GM18526 (cell line): ENCODE data around the gene MEX3C.

Experiments
- POLR2A ChIP-seq: IDR thresholded peaks from 3 replicates; pipeline ENCODE4 v1.6.1; 2011; ENCODE audit not compliant: insufficient read length; ENCODE audit errors: extremely low read depth

The MEX3C gene

DNA sequence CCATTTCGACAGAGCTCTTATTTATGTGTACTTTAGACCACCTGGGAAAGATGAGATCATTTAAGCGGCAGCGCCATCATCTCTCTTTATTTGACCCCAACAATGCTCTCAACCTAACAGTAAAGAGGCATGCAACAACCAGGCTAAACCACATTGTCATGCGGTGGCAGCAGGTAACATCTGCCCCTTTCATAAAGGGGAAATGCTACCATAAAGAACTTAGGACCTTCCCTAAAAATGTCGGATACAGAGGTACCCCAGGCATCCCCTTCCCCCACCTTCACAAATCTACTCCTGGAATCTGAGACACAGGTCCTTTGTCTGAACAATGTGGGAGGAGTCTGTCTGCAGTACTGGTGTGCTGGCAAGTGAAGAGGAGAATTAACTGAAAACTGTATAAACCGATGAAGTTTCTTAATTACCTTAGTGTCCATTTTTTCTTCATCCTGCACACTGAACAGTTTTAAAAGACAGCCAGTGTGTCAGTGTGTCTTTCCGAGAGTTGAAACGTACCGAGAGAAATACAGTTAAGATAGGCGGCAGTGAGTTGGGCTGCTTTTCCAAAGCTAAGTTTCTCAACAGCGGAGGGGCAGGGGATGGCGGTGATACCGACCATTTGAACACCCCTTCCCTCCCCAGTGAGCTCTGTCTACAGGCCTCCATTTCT, 1.9 kb downstream of the MEX3C start:
- TF ChIP-seq POLR2A = no peak

DNA sequence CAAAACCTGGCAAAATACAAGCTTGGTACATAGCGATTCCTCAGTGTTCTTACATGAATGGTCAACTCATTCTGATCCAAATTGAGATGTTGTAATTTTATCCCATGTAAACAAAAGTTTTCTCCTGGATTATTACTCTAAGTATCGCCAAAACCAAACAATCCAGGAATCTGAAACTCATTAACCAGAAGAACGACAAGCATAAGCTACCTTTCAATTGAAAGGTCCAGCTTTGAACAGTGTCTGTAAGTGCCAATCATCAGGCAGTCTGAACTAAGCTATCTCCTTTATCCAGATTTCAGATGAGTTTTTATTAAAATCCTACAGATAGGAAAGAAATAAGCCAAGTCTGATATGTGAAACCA, 2.4 kb downstream of the MEX3C start:
- no peak for TF ChIP-seq POLR2A

DNA sequence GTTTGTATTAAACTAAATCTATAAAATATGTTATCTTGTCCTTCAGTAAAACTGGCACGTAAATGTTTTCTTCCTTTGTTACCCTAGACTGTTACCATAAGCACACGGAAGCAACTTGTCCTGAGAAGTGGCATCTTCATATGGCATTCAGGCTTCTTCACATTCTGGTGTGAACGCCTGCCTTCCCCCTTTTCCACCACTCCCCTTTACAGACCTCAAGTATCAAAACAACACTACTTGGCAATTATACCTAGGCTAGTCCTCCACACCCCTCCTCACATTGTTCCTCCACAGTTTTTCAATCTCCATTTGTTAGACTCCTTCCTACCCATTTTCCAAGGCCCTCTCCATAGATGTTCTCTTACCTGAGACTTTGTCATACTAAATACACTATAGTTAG, 2.9 kb downstream of the MEX3C start:
- TF ChIP-seq POLR2A = no peak

DNA sequence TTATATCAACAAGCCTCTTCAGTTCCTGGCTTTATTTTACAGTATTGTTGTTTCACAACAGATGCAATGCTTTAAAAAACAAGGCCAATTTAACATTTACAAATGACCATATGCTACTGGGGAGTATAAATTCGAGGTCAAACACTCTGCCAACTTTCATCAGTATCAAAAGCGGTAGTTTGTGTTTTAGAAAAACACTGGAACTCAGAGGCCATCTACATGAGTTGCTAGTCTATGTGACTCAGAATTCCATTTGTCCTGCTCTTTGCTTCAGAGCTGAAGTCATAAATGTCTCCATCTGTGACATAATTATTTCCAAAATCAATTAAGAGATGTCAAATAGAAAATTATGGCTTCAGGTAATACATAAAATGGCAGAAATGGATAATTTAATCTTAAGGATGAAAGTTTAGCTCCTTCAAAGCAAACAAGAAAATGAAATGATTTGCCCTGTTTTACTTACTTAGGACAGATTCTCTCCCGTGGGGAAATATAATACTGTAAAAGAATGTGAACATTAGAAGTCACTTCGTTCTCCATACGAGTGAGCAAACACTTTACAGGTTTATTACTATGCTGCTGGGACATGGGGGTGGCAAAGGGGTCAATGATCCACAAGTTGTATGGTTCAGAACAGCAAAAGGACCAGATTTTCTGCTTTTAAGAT, 3.7 kb downstream of the MEX3C start:
- TF ChIP-seq POLR2A = no peak

DNA sequence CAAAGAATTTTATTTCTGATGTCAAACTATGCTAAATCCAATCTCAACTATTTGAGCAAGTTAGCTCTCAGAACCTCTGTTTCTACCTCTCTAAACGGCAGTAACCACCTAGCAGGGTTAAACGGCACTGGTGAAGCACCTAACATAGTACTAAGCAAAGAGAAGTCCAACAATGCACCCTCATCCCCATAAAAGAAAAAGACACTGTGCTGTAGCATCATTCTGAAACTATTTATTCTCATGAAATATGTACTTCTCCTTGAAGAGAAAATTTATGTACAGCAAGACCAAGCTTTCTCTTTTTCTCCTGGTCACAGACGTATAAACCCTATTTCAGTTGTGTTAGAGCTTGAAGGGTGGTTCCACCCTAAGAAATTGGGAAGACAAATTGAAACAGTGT, 4.8 kb downstream of the MEX3C start:
- no peak for TF ChIP-seq POLR2A

DNA sequence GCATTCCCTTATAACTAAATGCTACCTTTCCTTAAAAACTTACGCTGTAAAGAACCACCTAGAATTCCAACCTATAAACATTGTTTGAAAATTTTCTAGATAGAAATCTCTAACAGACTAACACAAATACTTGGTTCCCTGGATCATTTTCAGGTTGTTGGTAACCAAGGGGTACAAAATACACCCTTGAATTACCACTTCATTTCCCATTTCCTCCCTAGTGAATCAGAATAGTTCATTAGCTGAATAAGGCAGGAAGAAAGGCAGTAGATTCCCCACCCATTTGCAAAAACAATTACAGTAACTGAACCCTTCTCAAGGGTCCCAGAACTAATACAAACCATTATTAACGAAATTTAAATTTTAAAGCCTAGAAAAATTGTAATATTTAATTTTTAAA, 5.5 kb downstream of the MEX3C start:
- TF ChIP-seq POLR2A = no peak

DNA sequence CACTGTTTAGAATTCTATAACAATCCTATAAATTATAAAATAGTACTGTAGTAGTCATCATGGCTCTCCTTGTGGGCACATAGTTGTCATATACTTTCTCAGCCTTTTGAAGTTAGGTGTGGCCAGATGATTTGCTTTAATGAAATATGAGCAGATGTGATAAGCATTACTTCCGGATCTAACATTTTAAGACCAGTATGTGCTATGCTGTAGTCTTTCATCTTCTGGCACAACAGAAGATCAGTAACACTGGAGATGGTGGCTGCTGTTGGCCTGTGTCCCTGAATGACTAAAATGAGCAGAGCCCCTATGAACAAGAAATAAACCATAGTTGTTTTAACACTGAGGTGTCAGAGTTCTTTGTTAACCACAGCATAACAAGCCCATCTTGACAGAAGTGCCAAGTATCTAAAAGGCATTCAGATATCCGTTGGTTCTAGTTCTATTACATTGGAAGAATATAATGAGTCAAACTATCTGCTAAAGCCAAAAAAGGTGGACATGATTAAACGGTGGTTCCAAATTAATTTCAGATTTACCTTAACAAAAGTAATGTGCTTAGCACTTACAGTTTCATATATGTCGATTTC, 6.3 kb downstream of the MEX3C start:
- no peak for TF ChIP-seq POLR2A

DNA sequence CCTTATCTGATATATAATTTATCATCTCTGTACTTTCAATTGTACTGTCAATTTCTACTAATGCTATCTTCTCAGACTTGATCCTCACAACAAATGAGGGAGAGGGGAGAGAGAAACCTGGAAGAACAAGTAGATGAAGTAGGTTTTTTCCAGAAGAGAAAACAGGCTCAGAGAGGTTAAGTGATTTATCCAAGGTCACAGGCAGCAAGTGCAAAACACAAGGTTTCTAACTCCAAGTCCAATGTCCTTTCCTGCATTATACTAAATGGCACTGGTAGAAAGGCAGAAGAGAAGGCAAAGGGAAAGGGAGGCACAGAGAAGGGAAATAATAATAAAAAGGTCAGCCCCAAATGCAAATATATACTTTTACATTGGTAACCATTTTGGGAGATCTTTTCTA, 7.5 kb downstream of the MEX3C start:
- TF ChIP-seq POLR2A = no peak

DNA sequence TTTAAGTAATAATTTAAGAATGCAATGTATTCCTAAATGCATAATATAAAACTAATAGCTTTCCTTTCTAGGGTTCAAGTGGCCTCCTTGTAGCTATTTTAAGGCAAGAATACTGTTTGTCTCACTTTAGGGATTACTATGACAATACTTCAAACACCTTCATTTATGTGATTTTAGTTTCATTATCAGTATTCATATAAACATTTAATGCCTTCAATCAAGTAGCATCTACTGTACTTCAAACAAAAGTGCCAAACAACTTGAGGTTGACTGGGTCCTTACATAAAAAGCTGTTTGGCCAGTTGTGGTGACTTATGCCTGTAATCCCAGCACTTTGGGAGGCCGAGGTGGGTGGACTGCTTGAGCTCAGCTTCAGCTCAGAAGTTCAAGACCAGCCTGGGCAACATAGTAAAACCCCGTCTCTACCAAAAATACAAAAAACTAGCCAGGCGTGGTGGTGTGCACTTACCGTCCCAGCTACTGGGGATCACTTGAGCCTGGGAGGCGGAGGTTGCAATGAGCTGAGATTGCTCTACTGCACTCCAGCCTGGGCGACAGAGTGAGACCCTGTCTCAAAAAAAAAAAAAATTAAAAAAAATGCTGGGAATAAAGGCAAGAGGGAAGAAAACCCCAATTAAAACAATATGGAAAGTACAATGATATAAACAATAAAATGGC, 9.3 kb downstream of the MEX3C start:
- TF ChIP-seq POLR2A = no peak

DNA sequence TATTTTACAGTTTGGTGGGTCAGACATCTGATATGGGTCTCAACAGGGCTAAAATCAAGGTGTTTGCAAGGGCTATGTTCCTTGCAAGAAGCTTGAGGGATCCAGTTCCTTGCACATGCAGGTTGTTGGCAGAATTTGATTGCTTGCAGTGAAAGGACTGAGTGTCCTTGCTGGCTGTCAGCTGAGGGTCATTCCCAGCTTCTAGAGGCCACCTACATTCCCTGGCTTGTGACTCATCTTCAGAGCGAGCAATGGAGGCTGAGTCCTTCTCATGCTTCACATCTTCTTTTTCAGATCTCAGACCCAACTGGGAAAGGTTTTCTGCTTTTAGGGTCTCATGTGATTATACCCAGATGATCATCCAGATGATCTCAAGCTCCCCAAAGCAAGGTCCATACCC, 12.4 kb downstream of the MEX3C start:
- no peak for TF ChIP-seq POLR2A

DNA sequence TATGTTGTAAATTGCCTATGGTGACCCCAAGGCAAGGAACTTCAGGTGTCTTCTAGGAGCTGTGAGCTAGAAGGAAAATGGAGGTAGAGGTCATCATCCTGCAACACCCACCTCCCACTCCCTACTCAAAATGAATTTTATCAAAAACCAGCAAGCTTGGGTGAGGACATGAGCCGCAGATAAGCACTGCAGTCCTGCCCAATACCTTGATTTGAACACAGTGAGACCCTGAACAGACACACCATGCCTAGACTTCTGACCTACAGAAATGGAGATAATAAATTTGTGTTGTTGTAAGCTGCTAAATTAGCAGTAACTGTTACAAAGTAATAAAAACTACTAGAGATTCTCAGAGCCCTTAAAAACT, 13.4 kb downstream of the MEX3C start:
- no peak for TF ChIP-seq POLR2A

DNA sequence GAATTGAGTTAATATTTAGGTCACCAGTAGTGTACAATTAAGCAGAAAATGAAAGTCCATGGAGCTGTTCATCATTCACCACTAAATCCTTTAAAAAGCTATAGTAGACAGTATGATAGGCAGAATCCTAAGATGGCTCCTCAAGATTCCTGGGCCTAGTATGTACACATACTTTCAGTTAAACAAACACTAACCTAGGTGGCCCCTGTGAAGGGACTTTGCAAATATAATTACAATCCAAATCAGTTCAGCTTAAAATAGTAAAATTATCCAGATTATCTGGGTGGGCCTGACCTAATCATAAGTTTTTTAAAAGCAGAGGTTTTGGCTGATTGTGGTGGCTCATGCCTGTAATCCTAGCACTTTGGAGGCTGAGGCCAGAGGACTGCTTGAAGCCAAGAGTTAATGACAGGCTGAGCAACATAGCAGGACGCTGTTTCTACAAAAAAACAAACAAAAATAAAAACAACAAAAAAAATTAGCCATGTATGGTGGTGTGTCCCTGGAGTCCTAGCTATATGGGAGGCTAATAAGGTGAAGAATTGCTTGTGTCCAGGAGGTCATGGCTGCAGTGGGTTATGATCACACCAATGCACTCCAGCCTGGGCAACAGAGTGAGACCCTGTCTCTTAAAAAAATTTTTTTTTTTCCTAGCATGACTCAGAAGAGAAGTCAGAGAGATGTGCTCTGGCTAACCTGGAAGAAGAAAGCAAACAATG, 13.9 kb downstream of the MEX3C start:
- no peak for TF ChIP-seq POLR2A

DNA sequence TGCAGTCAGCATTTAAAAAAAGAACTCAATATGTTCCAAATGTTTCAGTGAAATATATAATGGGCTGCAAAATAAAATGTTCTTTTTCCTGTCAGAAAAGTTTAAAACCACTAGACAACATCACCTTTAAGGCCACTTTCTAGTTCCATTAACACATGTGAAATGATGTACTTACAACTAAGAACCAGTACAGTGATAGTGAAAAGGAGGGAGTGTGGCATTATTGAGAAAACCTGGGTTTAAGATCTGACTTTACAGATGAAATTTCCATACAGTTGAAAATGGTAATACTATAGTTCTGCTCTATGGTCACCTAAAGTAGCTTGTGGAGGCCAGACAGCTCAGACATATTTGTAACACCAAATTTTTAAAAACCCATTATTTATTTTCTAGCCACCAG, 14.7 kb downstream of the MEX3C start:
- TF ChIP-seq POLR2A = no peak

DNA sequence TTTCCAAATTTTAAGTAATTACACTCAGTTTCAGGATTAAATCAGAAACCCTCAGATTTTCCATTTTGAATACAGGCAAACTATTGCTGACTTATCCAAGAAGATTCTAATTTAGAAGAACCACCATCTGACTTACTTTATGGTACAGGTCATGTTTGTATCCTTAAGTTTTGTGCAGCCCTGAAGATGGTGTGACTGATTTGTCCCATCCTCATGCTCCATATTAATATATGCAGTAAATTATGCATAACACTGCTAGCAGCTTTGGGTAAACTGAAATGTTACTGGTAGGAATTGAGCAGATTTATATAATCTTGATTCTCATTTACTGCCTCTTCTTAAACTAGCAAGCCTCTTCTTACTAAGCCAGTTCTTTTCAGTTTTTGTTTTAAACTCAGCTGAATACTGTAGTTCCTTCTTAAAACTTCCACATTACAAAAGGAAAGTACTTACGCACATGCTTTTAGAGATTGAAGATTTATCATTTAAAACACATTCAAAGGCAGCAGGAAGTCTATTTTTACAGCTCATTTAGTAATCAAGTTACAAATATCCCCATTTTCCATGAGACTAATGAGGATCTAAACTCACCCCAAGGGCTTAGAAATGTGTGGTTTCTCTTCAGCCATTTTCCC, 25.7 kb downstream of the MEX3C start:
- TF ChIP-seq POLR2A = no peak

DNA sequence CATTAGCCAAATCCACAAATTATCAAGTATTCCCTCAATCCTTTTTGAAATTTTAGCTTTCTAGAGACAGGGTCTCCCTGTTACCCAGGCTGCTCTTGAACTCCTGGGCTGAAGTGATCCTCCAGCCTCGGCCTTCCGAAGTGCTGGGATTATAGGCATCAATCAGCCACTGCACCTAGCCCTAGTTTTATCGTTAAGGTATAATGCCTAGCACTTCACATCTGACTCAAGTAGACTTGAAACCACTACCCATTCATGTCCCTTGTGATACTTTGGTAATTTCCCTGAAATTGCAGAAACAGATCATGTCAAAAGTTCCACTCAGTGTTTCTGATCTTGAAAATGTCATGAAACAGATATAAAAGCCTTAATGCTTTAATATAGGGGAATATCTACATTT, 26.3 kb downstream of the MEX3C start:
- TF ChIP-seq POLR2A = no peak
